ENCODE results near the gene CRHR1.

CRHR1 gene

DNA sequence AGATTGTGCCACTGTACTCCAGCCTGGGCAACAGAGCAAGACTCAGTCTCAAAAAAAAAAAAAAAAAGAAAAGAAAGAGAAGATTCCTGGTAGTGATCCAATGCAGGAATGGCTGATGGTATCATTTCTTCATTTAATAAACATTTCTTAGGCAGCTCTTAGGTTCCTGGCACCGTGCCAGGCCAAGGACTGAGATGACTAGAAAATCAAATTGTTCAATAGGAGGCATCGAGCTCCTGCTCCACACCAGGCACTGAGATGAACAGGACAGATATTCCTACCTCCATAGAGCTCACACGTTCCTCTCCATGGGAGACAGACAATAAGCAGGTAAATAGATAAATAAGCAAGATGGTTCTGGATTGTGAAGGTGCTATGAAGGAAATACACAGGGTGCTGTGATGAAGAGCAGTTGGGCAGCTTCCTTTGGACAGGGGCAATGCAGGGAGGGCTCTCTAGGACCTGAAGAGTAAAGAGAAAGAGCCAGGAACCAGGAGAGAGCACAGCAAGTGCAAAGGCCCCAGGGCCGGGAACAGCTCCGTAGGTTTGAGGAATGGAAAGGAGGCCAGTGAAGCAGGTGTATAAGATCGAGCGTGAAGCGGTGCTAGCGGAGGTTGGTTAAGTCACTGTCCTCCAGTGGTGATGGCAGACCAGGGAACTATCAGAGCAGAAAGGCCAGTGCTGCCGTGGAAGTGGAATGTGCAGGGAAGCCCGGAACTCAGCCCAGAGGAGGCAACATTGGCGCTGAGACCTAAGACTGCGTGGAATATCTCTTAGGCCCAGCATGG is 26.5 kb upstream of the CRHR1 start:
- no peak for DNase-seq (ENCODE audit: extremely low spot score, insufficient read length, low read depth)
- no peak for FAIRE-seq

DNA sequence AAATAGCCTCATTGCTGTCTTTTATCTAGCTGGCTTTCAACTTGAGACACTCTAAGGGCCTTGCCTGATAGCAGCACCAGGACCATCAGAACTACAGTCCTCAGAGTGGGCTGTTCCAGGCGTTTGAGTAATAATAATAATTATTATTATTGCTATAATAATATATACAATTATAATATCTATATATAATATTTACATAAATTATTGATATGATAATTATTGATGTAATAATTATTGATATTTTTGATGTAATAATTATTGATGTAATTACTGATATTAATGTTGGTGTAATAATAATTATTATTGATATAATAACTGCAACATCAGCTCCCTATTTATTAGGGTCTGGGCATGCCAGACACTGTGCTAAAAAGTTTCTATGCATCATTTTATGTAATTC is 25.6 kb upstream of the CRHR1 start:
- no peak for DNase-seq (ENCODE audit: extremely low spot score, insufficient read length, low read depth)
- FAIRE-seq, result no peak

DNA sequence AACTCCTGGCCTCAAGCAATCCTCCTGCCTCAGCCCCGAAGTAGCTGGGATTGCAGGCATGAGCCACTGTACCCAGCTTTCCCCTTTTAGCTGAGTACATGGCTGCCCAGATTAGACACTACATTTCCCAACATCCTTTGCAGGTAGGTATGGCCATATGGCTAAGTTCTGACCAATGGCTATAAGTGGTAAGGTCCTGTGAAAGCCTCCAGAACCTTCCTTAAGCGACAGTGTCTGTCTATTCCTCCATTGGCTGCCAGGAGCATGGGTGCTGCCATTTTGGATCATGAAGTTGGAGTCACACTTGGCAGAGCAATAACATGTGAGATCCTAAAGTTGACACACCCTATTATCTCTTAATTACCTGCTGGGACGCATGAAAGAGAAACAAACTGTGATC is 24.4 kb upstream of the CRHR1 start:
- DNase-seq (ENCODE audit: extremely low spot score, insufficient read length, low read depth), result no peak
- FAIRE-seq, result no peak

DNA sequence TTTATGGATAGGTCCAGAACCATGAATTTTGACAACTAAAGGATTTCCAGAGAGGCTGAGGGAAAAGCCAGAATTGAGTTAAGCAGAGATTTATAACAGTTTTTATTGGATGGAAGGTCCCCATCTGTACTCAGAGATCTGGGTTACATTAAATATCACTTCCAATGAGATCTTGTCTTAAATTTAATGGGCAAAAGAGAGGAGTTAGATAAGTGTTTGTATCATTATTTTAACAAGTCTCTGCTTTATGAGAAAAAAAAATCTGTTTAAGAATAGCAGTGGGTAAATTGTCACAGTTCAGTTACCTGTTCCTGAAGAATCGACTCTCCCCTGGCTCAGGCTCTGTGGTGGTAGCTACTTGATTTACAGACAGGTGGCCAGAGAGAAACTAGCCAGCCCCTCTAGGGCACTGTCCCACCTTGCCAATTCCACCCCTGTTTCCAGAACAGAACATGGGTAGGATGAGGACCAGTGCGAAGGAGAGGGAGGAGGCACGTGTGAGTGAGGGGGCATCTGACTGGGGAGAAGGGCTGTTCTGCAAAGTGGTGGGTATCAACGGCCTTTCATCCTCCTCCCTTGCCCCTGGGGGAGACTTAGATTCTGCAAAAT is 22.1 kb upstream of the CRHR1 start:
- DNase-seq (ENCODE audit: extremely low spot score, insufficient read length, low read depth) (no peak), FAIRE-seq (no peak)

DNA sequence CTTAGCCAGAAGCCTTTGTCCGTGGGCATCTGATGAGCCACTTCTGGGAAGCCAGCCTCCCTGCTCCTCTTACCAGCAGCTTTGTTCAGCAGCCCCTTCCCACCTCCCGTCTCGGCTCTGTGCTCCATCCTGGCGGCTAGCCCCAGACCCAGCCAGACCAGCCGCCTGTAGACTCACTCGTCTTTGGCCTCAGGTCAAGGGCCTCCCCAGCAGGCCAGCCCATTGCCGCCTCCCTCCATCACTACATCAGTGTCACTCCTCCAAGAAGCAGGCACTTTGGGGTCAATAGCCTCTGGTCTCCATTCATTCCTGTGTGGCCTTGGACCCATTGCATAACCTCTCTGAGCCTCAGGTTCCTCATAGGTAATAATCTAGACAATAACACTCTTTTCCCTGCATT is 20.9 kb upstream of the CRHR1 start:
- DNase-seq (ENCODE audit: extremely low spot score, insufficient read length, low read depth), result no peak
- no peak for FAIRE-seq

DNA sequence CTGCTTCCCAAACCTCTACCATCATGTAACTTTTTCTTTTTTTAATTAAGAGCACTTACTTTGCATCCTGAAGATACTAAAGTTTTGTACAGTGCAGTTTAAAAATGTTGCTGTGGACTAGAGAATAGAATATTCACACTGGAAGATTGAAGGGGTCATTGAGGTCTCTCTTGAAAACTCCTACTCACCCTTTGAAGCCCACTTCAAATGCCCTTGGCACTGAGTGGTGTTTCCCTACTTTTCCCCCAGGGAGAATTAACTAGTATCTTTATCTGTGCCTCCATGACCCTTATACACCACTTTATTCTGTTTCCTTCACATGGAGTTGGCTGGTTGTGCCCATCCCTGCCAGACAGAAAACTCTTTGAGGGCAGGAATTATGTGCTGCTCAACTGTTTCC is 19.6 kb upstream of the CRHR1 start:
- DNase-seq (ENCODE audit: extremely low spot score, insufficient read length, low read depth) (no peak), FAIRE-seq (no peak)

DNA sequence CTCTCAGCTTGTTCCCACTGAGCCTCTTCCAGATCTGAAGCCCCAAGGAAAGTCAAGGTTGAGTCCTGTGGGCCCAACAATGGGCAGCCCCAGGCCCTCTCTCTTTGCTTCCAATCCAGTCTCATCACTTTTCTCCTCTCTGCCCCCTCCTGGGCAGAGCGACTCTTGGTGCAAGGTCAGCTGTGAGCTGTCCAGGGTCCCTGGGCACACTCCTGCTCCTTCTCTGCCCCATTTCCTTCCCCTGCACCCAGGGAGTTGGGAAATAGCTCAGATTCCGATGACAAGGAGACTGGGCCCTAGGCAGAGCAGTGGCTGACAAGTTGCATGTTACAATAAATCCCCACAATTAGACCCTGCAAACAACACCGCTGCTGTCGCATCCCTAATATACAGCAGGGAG is 16.1 kb upstream of the CRHR1 start:
- DNase-seq (ENCODE audit: extremely low spot score, insufficient read length, low read depth), result no peak
- no peak for FAIRE-seq

DNA sequence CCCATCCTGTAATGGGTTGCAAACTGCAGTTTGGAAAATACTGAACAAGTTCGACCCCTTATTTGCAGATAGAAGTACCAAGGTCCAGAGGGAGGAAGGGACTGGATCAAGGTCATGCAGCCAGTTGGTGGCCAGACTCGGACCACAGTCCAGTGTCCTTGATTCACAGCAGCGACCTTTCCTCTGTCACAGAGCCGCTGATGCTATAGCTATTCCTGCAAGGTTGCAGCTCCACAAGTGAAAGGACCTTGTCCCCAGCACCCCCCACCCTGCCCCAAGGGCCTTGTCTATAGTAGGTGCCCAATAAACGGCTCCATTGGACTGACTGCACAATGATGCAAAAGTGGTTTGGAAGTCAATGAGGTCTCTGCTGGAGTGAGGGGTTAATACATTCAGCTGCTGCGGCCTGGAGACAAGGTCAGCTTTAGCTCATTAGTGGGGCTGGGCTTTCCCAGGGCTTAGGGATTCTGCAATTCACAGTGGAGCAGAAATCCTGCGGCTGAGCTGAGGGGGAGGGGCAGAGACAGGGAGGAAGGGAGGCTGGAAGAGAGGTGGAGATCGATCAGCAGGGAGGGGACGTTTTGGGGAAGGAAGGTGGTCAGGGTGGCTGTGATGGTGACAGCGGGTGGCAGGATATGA is 13.4 kb upstream of the CRHR1 start:
- FAIRE-seq, result no peak
- DNase-seq (ENCODE audit: extremely low spot score, insufficient read length, low read depth), result no peak

DNA sequence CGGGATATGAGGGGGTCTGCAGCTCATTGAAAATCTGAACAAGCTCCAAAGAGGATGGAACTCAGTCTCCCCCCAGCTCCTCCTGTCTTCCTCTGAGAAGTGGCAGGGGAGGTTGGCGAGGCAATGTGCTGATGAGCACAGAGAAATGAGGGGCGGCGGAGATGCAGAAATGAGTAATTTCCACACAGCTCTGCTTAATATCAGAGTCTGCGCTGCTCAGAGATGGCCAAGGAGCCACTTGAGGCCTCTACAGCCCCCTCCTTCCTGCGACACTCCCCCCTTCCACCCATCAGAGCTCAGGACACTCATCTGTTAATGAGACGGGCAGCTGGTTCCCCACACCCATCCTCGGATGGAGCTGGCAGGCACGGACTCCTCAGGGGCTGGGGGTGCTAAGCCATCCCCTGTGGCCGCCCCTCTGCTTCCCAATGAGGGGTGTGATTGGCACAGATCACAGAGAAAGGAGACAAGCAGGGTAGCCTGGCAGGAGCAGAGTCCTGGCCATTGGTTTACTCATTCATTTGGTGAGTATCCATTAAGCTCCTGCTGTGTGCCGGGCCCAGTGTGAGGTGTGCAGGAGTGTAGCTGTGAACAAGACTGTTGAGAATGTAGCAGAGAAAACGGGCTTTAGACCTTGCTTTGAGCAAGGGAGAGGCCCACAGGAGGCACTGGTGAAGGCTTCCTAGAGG is 12.7 kb upstream of the CRHR1 start:
- no peak for FAIRE-seq
- no peak for DNase-seq (ENCODE audit: extremely low spot score, insufficient read length, low read depth)

DNA sequence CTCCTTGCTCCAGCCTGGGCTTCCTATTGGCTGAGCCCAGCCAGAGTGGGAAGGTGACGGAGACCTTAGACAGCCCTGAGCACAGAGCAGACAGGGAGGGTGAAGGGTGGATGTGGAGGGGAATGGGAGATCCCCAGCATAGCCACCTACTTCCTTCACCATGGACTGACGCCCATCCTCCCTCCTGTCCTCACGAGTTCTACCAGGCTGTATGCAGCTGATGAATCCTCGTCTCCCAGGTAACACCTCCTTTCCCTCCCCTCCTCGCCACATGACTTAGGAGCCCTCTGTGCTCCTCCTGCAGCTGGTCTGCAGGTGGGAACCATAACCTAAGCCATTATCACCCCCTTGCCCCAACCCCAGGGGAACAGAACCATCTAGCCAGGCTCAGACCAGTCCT is 9.0 kb upstream of the CRHR1 start:
- FAIRE-seq (no peak), DNase-seq (ENCODE audit: extremely low spot score, insufficient read length, low read depth) (no peak)

DNA sequence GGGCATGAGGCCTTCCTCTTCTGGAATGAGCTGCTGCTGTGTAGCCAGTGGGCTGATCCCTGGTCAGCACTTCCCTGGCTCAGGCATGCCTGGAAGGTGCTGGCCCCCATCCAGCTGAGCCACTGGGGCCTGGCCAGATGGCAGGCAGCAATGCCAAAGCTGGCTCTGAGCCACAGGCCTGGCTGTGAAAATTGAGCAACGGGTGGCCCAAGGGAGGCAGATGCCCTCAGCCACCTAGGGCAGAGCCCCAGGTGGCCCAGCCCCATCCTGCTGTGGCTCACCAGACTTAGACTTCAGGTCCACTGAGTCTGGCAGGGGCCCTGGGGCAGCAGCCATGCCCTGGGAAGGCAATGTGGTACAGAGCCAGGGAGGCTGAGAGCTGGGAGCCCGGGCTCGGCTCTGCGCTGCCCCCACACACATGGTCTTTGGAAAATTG is 8.5 kb upstream of the CRHR1 start:
- DNase-seq (ENCODE audit: extremely low spot score, insufficient read length, low read depth), result no peak
- no peak for FAIRE-seq

DNA sequence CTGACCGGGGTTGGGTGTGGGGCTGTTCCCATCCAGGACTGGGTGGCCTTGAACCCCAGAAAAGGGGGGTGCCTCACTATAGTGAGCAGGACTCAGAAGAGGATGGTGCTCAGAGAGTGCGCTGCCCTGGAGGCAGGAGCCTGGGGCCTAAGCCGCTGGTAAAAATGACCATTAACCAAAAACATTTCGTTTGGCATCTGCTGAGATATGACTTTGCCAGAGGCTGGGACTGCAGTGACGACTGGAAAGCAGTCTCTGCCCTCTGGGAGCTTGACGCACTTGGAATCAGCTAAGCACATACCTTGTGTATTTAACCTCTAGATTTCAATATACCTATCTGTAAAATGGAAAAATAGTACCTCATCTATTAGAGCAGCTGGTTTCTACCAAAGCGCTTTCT is 7.2 kb upstream of the CRHR1 start:
- no peak for FAIRE-seq
- no peak for DNase-seq (ENCODE audit: extremely low spot score, insufficient read length, low read depth)

DNA sequence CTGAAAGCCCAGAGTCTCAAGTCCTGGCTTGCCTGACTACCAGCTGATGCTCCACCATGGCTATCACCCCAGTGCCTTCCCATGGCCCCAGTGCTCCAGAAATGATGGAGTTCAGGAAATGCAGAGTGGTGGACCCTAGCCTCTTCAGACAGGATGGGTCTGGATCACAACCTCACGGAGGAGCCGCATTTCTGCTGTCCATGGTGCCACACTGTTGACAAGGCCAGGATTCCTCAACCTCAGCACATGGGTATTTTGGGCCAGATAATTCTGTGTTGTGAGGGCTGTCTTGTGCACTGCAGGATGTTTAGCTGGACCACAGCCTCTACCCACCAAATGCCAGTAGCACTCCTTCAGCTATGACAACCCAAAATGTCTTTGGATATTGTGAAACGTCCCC is 6.7 kb upstream of the CRHR1 start:
- DNase-seq (ENCODE audit: extremely low spot score, insufficient read length, low read depth) (no peak), FAIRE-seq (no peak)

DNA sequence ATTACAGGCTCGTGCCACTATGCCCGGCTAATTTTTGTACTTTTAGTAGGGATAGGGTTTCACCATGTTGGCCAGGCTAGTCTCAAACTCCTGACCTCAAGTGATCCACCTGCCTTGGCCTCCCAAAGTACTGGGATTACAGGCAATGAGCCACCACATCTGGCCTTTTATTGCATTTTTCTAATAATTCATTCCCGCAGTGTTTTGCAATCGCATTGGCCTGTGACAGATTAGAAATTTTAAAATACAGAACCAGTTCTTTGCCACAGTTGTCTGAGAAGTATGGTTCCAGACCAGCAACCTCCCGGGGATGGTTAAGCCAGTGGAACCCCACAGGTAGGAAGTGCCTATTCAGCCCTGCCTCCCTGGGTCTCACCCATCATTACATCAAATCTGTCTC is 3.2 kb upstream of the CRHR1 start:
- DNase-seq (ENCODE audit: extremely low spot score, insufficient read length, low read depth) (no peak), FAIRE-seq (no peak)

DNA sequence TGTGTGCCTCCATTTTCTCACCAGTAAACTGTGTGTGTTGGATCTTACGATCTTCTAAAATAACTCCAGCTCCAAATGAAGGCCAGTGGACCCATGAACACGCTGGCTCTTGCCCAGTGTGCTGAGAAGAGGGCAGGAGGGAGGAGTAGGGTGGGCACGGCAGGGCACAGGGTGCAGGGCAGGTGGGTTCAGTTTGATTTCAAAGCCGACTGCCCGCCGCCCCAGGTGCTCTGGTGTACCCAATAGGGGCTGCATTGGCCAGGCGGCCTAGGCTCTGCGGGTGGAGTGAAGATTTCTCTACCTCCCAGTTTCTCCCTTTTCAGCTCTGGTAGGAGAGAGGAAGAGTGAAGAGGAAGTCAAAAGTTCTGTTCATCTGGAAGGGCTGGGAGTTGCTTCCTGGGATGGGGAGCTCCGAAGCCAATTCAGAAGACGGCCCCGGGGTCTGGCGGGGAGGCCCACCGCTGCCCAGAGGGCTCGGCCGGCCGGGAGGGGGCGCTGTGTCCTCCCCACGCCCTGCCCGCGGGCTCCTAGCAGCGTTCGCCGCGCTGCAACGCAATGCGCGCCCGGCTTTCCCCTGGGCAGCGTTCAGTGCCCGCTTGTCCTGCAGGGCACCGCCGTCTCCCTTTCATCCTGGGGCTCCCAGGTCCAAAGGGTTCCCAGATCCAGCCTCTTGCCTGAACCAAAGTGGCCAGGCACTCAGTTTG is 1.1 kb upstream of the CRHR1 start:
- no peak for DNase-seq (ENCODE audit: extremely low spot score, insufficient read length, low read depth)
- no peak for FAIRE-seq

DNA sequence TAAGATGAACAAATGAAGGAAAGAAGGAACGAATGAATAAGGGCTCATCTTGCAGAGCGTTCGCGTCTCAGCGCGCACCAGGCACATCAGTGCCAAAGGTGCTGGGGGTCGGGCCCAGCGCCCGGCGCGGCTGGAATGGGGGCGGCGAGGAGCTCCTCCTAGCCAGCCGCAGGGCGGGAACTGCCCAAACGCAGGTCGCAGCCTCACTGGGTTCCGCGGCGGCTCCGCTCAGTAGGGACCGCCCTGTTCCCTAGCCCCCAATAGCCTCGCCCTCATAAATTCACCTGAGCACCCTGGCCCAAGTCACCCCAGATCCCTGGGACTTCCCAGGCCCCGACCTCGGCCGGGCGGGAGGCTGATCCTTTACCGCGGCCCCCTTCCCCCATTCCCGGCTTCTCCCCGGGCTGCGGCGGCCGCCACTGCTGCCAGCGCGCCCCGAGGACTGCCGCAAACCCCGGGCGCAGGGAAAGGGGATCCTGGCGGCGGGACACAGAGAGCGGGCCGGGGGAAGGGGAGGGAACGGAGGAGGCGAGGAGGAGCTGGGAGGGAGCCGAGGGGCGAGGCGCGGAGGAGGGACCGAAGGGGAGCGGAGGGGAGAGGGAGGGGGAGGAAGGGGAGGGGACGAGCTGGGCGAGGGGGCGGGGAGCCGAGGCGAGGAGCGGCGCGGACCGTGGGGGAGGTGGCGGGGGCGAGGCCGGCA is 377 bp upstream of the CRHR1 start:
- FAIRE-seq, result no peak
- no peak for DNase-seq (ENCODE audit: extremely low spot score, insufficient read length, low read depth)

DNA sequence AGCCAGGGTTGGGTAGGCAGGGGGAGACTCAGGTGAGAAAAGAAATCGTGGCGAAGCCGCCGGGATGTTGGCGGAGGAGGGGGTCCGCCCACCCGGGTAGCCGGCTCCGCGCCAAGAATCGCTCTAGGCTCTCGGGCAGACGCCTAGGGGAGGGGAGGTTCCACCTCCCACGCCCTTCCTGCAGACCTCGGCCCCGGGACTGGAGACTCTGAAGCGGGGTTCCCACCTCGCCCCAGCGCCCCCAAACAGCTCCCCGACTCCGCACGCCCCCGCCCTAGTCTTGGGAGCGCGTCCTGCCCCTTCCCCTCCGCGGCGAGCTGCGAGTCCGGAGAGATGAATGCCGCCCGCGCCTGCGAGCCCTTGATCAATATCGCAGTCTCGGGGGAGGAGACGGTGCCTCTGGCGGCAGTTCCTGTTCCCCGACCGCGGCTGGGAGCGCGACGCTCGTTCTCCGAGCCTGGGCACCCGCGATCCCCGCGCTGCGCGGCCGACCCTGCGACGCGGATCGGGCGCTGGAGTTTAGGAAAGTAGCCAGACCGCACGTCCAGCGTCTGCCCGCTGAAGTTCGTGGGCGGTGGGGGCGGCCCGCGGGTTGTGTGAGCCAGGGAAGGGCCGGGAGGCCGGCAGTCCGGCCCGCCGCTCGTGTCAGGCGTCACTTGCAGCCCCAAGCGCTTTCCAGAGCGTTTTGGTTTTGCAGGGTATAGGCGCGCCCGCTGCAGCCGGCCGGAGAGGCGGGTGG is 790 bp downstream of the CRHR1 start:
- DNase-seq (ENCODE audit: extremely low spot score, insufficient read length, low read depth) (no peak), FAIRE-seq (no peak)

DNA sequence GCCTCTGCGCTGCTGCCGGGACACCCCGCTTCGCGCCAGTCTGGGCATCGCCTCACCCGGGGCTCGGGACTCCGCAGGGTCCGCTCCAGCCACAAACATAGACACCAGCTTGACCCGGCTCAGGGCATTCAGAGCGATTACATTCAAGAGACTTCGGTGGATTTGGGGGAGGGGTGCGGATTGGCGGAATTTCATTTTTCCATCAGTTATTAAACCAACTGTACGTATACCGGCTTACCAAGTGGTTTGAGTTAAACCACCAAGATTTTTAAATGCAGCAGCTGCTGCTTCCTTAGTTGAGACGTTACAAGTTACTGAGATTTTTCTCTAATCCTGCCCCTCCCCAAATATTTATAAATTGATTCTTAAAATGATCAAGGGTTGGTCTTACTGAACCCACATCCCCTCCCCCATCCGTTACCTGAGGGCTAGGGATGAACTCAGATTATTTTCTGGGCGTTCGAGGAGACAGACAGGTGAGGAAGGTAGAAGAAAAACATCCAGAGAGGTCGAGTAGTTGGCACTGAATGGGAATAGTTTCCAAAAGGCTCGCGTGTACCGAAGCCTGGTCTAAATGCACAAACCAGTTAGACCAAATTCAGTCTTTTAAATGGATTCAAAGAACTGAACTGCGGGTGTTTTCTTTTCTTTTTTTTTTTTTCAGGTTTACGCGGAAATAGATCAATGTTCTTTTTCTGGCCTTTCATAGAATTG is 1.5 kb downstream of the CRHR1 start:
- no peak for FAIRE-seq
- DNase-seq (ENCODE audit: extremely low spot score, insufficient read length, low read depth), result no peak

DNA sequence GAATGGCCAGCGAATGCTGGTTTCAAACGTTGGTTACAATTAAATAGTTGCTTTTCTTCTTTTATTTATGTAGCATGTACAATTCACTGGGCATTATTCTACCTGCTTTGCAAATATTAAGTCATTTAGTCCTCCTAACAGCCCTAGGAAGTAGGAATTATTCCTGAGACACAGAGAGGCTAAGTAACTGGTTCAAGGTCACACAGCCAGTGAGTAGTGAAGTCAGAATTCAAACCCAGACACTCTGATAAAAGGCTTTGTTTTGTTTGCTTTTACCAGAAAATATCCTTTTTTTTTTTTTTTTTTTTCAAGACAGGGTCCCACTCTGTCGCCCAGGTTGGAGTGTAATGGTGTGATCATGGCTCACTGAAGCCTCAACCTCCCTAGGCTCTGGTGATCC is 2.2 kb downstream of the CRHR1 start:
- DNase-seq (ENCODE audit: extremely low spot score, insufficient read length, low read depth), result no peak
- no peak for FAIRE-seq

Data from GM18507 (cell line).